Stomach (tissue), 4 donors: ENCODE results near the gene IGSF3.
"Not testable (repeated sequence)": the region's sequence is repeated elsewhere in the genome, so short reads cannot be mapped to it uniquely, and the experiment has no call there.

ENCODE experiments used
- CTCF ChIP-seq, 7 experiments: fragments of 450-650 bp in 4 of 7; fragments of 200-600 bp in 3 of 7; sonication (generic) in 3 of 7; IDR thresholded peaks; one replicate each; pipeline ENCODE4 v1.5.1; 2016 to 2019; ENCODE audit warnings: antibody characterized with exemption in 7 of 7, control low read depth in 2 of 7, mild to moderate bottlenecking in 1 of 7
- POLR2AphosphoS5 ChIP-seq, 3 donors: sonication (generic); formaldehyde crosslinking; IDR thresholded peaks; one replicate each; pipeline ENCODE4 v1.6.1; 2016; ENCODE audit warnings: antibody characterized with exemption in 3 of 3

- not testable (repeated sequence) for TF ChIP-seq POLR2AphosphoS5, CTCF (IDR thresholded peaks at IDR 0.05)
Observed at GRCh38 chr1:116646673-116647170, 20.8 kb downstream of the IGSF3 start.
